A549 (cell line): ENCODE measurements around the gene AGFG1. TPM values are rescaled to one million over a fixed set of nuclear protein-coding genes. Genes with fewer than 3 reads are reported as not detected.

Source experiments
- ATAC-seq, 2 experiments: fragments of 200-7000 bp in 1 of 2; fragments of >200 bp in 1 of 2; cut with Nextera tagmentation in 1 of 2; cut with Tn5 transposase in 1 of 2; 3 replicates each; pipeline versions ENCODE4 v1.8.0 to v1.9.1; 2018 to 2020; ENCODE audit warnings: mild to moderate bottlenecking in 1 of 2, moderate library complexity in 1 of 2
- CTCF ChIA-PET: fragments of 300-600 bp; sonication (Branson Sonifier 250); formaldehyde crosslinking; extraction: SDS; loops from one replicate; lab custom pipeline; 2021; ENCODE audit warnings: antibody characterized with exemption, inconsistent platforms; lab: Yijun Ruan, JAX
- POLR2A ChIA-PET: fragments of 350-600 bp; formaldehyde crosslinking; extraction: SDS; loops from one replicate; lab custom pipeline; 2021; ENCODE audit warnings: antibody characterized with exemption, inconsistent platforms; lab: Yijun Ruan, JAX
- DNase-seq, 2 experiments: peaks; one replicate each; pipeline versions ENCODE4 v3.0.0 to v3.0.0-alpha.2; 2011 to 2016; ENCODE audit warnings: low read depth in 1 of 2, low spot score in 1 of 2
- FAIRE-seq: peaks from 2 replicates; lab custom pipeline; 2011; peaks lifted over from hg19 to GRCh38; lab: Jason Lieb, UNC
- H3K27ac ChIP-seq, 2 experiments: fragments of >200 bp; sonication (Bioruptor Twin); formaldehyde crosslinking; 3 replicates each; pipeline ENCODE4 v1.5.1; 2016 to 2017
- H3K4me1 ChIP-seq: fragments of >200 bp; sonication (Bioruptor Twin); formaldehyde crosslinking; 3 replicates; pipeline ENCODE4 v1.6.1; 2016
- H3K4me2 ChIP-seq: fragments of >200 bp; sonication (Bioruptor Twin); formaldehyde crosslinking; 3 replicates; pipeline ENCODE4 v1.6.1; 2016
- H3K4me3 ChIP-seq: fragments of >200 bp; sonication (Bioruptor Twin); formaldehyde crosslinking; 3 replicates; pipeline ENCODE4 v1.5.1; 2016
- H3K9me3 ChIP-seq: fragments of >200 bp; sonication (Bioruptor Twin); formaldehyde crosslinking; 3 replicates; pipeline ENCODE4 v1.6.1; 2016
- CBX2 ChIP-seq: fragments of 200-600 bp; sonication (generic); IDR thresholded peaks from 2 replicates; pipeline ENCODE4 v1.6.1; 2016; ENCODE audit warnings: low read depth, mild to moderate bottlenecking, borderline replicate concordance
- CBX8 ChIP-seq: fragments of 200-600 bp; sonication (generic); IDR thresholded peaks from 2 replicates; pipeline ENCODE4 v1.6.1; 2016
- CEBPB ChIP-seq, 2 experiments: fragments of >200 bp in 1 of 2; sonication (Bioruptor Twin) in 1 of 2; formaldehyde crosslinking in 1 of 2; IDR thresholded peaks; 2 replicates each; pipeline ENCODE4 v1.6.1; 2012 to 2016
- CHD4 ChIP-seq: fragments of 200-600 bp; sonication (generic); IDR thresholded peaks from 2 replicates; pipeline ENCODE4 v1.6.1; 2016; ENCODE audit warnings: antibody characterized with exemption, mild to moderate bottlenecking, borderline replicate concordance
- EHF ChIP-seq: fragments of 250-450 bp; sonication (Bioruptor Pico); IDR thresholded peaks from 2 replicates; pipeline ENCODE4 v1.5.0; 2020; ENCODE audit warnings: mild to moderate bottlenecking
- FOXS1 ChIP-seq: fragments of 250-450 bp; sonication (Bioruptor Pico); IDR thresholded peaks from 2 replicates; pipeline ENCODE4 v1.5.0; 2020; ENCODE audit warnings: mild to moderate bottlenecking, moderate library complexity
- GATA3 ChIP-seq: IDR thresholded peaks from 2 replicates; pipeline ENCODE4 v1.6.1; 2012; ENCODE audit warnings: borderline replicate concordance
- HOXB5 ChIP-seq: fragments of 250-450 bp; sonication (Bioruptor Pico); IDR thresholded peaks from 2 replicates; pipeline ENCODE4 v1.5.0; 2020; ENCODE audit warnings: mild to moderate bottlenecking, moderate library complexity
- JUN ChIP-seq, 2 experiments: fragments of >200 bp; sonication (Bioruptor Twin); formaldehyde crosslinking; IDR thresholded peaks; 2 replicates in 1 of 2; 3 replicates in 1 of 2; pipeline ENCODE4 v1.6.1; 2016 to 2017
- KDM1A ChIP-seq: fragments of 200-600 bp; sonication (generic); IDR thresholded peaks from 2 replicates; pipeline ENCODE4 v1.6.1; 2016; ENCODE audit warnings: low read depth, mild to moderate bottlenecking
- KDM5A ChIP-seq: fragments of 200-600 bp; sonication (generic); IDR thresholded peaks from 2 replicates; pipeline ENCODE4 v1.6.1; 2016; ENCODE audit warnings: antibody characterized with exemption, mild to moderate bottlenecking
- MAFK ChIP-seq: fragments of 450-650 bp; IDR thresholded peaks from 2 replicates; pipeline ENCODE4 v1.6.1; 2014; ENCODE audit not compliant: partially characterized antibody
- NFE2L2 ChIP-seq: fragments of 150-350 bp; conservative IDR thresholded peaks from 2 replicates; pipeline ENCODE4 v1.6.1; 2014; ENCODE audit warnings: low read length
- PBX3 ChIP-seq: IDR thresholded peaks from 2 replicates; pipeline ENCODE4 v1.6.1; 2012
- PHF8 ChIP-seq: fragments of 200-600 bp; sonication (generic); IDR thresholded peaks from 2 replicates; pipeline ENCODE4 v1.6.1; 2016; ENCODE audit warnings: low read depth, mild to moderate bottlenecking, antibody characterized with exemption, moderate library complexity, borderline replicate concordance
- POLR2AphosphoS2 ChIP-seq: conservative IDR thresholded peaks from 2 replicates; pipeline ENCODE4 v1.6.1; 2012; ENCODE audit warnings: low read length, improper control_type of control experiment, inconsistent platforms
- RARB ChIP-seq: fragments of 250-450 bp; sonication (Bioruptor Pico); IDR thresholded peaks from 2 replicates; pipeline ENCODE4 v1.8.0; 2021; ENCODE audit warnings: mild to moderate bottlenecking, moderate library complexity
- SREBF2 ChIP-seq: fragments of 450-650 bp; IDR thresholded peaks from 2 replicates; pipeline ENCODE4 v1.6.1; 2014; ENCODE audit warnings: mild to moderate bottlenecking, moderate library complexity
- ZNF302 ChIP-seq: fragments of 250-450 bp; sonication (Bioruptor Pico); IDR thresholded peaks from 2 replicates; pipeline ENCODE4 v1.9.0; 2021; ENCODE audit warnings: inconsistent platforms, mild to moderate bottlenecking, moderate library complexity
- ZSCAN20 ChIP-seq: fragments of 250-450 bp; sonication (Bioruptor Pico); IDR thresholded peaks from 2 replicates; pipeline ENCODE4 v1.8.0; 2022; ENCODE audit warnings: mild to moderate bottlenecking, moderate library complexity
- WGBS: methylation state at CpG from one replicate; pipeline ENCODE4 v1.1.6; 2017; ENCODE audit errors: missing lambda C conversion rate; 5-methylcytosine and 5-hydroxymethylcytosine counted together
- polyA plus RNA-seq, 4 experiments: library from polyadenylated mRNA; depleted of rRNA in 3 of 4; stranded (reverse); fragments of >200 nt; fragmentation: RNase III in 1 of 4; extraction: RNeasy Plus Mini Kit Qiagen cat#74134 plus additional on column Dnase treatment in 1 of 4; gene quantifications; 2 replicates in 3 of 4; 3 replicates in 1 of 4; pipeline ENCODE4 v1.2.3, GENCODE V29; 2011 to 2017
- TF ChIP-seq, protein P1 (sequence below): fragments of 200-600 bp; sonication (generic); IDR thresholded peaks from 2 replicates; pipeline ENCODE4 v1.6.1; 2016; ENCODE audit warnings: antibody characterized with exemption, mild to moderate bottlenecking, moderate library complexity
- TF ChIP-seq, protein P2 (sequence below): fragments of 150-350 bp; IDR thresholded peaks from 2 replicates; pipeline ENCODE4 v1.6.1; 2014; ENCODE audit warnings: low read depth, mild to moderate bottlenecking, low read length

AGFG1 gene
- polyA plus RNA-seq, 2 of the 4 experiments (the other 2 are of a cell fraction): 96.9 to 384 TPM

DNA sequence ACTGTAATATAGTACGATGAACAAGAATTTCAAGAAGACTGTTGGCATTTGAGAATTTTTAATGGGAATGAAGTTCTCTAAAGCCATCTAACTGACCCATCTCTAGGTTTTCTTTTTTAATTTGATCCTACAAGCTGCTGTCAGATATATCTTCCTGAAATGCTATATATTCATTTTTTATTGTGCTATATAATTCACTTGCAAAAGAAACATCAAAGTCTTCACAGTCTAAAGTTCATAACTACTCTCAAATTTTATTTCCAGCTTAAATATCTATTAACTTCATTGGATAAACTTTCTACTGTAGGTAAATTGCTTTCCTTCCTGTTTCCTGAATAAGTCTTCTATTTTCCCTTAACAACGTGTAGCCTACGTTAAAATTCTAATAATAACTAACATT lies 130.4 kb downstream of the AGFG1 start:
- FAIRE-seq: no peak
- CTCF ChIA-PET: no interaction called here
- TF ChIP-seq KDM1A (no peak), MAFK (no peak)
- TF ChIP-seq, all 56 proteins: peak for 0
- POLR2A ChIA-PET: no interaction called here
- H3K4me1 ChIP-seq: peaks cover 6% of the 10 kb centered on the region
- no peak overlapping the region for H3K4me3 ChIP-seq
- no peaks in the 10 kb centered on the region for H3K9me3 ChIP-seq
- no peak overlapping the region for H3K27ac ChIP-seq
- no peak for DNase-seq
- ATAC-seq: no peak
- H3K4me2 ChIP-seq: no peak overlapping the region
- 86% methylated on average over 3 of the region's 3 CpGs for WGBS

- DNase-seq: no peak
- H3K9me3 ChIP-seq: no peaks in the 10 kb centered on the region
- no peak overlapping the region for H3K27ac ChIP-seq
- no peak for FAIRE-seq
- no peak for ATAC-seq
- no peak for TF ChIP-seq NFE2L2
- no peak for TF ChIP-seq CBX8
- TF ChIP-seq POLR2AphosphoS2: no peak
- no peak for TF ChIP-seq JUN (IDR thresholded peaks at IDR 0.05)
- TF ChIP-seq PBX3: no peak
- no peak for TF ChIP-seq ZNF302
- TF ChIP-seq, protein P1, sequence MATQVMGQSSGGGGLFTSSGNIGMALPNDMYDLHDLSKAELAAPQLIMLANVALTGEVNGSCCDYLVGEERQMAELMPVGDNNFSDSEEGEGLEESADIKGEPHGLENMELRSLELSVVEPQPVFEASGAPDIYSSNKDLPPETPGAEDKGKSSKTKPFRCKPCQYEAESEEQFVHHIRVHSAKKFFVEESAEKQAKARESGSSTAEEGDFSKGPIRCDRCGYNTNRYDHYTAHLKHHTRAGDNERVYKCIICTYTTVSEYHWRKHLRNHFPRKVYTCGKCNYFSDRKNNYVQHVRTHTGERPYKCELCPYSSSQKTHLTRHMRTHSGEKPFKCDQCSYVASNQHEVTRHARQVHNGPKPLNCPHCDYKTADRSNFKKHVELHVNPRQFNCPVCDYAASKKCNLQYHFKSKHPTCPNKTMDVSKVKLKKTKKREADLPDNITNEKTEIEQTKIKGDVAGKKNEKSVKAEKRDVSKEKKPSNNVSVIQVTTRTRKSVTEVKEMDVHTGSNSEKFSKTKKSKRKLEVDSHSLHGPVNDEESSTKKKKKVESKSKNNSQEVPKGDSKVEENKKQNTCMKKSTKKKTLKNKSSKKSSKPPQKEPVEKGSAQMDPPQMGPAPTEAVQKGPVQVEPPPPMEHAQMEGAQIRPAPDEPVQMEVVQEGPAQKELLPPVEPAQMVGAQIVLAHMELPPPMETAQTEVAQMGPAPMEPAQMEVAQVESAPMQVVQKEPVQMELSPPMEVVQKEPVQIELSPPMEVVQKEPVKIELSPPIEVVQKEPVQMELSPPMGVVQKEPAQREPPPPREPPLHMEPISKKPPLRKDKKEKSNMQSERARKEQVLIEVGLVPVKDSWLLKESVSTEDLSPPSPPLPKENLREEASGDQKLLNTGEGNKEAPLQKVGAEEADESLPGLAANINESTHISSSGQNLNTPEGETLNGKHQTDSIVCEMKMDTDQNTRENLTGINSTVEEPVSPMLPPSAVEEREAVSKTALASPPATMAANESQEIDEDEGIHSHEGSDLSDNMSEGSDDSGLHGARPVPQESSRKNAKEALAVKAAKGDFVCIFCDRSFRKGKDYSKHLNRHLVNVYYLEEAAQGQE: no peak
- TF ChIP-seq EHF (CRISPR knock-in tag): no peak
- no peak for TF ChIP-seq KDM5A
- TF ChIP-seq HOXB5: no peak
- TF ChIP-seq CEBPB (IDR thresholded peaks at IDR 0.05): no peak
- no peak for TF ChIP-seq FOXS1 (CRISPR knock-in tag)
- no peak for TF ChIP-seq RARB (CRISPR knock-in tag)
- TF ChIP-seq GATA3: no peak
- TF ChIP-seq CHD4: no peak
- TF ChIP-seq, protein P2, sequence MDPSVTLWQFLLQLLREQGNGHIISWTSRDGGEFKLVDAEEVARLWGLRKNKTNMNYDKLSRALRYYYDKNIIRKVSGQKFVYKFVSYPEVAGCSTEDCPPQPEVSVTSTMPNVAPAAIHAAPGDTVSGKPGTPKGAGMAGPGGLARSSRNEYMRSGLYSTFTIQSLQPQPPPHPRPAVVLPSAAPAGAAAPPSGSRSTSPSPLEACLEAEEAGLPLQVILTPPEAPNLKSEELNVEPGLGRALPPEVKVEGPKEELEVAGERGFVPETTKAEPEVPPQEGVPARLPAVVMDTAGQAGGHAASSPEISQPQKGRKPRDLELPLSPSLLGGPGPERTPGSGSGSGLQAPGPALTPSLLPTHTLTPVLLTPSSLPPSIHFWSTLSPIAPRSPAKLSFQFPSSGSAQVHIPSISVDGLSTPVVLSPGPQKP: no peak
- TF ChIP-seq CBX2: no peak
- no peak for TF ChIP-seq PHF8
- TF ChIP-seq SREBF2: no peak
- no peak for TF ChIP-seq ZSCAN20 (CRISPR knock-in tag)
- peaks cover 8% of the 10 kb centered on the region; the same call in 1 of the 3 replicates for H3K4me1 ChIP-seq
- CTCF ChIA-PET: no interaction called here
- POLR2A ChIA-PET: no interaction called here
- no peak overlapping the region for H3K4me2 ChIP-seq
- 91% methylated on average over 1 of the region's 1 CpG for WGBS
- H3K4me3 ChIP-seq: no peak overlapping the region
Observed at GRCh38 chr2:227606476-227606875, 134.5 kb downstream of the AGFG1 start.
